NCI-H446 (cell line): ENCODE data around the gene MSL3B.

Source experiments
- DNase-seq, 2 experiments: peaks; one replicate each; lab custom pipeline; 2025; lab: John Stamatoyannopoulos, UW

MSL3B gene

GRCh38 chr2:233832869-233833311 lies 35.3 kb downstream of the MSL3B start:
- no peak for DNase-seq

DNA sequence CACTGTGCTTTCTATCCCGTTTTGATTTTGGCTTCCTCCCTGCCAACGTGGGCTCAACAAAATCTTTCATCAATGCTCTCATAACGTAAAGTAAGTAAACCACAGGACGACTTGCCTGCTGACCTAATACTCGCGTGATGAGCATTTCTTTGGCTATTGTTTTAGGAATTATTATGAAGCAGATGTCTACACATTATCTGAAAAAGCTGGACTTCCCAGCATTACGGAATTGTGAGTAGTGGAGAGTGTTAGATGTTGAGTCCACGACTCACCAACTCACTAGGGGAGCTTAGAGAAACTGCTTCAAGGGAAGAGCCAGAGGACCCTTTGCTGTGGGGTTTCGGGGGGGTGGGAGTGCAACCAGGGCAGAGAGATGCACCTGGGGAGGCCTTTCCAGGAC lies 35.8 kb downstream of the MSL3B start:
- no peak for DNase-seq

GRCh38 chr2:233831861-233832260 lies 36.3 kb downstream of the MSL3B start:
- DNase-seq, result no peak

GRCh38 chr2:233831011-233831721 lies 37.0 kb downstream of the MSL3B start:
- no peak for DNase-seq

GRCh38 chr2:233830111-233830802 lies 37.9 kb downstream of the MSL3B start:
- no peak for DNase-seq

GRCh38 chr2:233829193-233830110 lies 38.7 kb downstream of the MSL3B start:
- no peak for DNase-seq

GRCh38 chr2:233828546-233829192 lies 39.5 kb downstream of the MSL3B start:
- no peak for DNase-seq

DNA sequence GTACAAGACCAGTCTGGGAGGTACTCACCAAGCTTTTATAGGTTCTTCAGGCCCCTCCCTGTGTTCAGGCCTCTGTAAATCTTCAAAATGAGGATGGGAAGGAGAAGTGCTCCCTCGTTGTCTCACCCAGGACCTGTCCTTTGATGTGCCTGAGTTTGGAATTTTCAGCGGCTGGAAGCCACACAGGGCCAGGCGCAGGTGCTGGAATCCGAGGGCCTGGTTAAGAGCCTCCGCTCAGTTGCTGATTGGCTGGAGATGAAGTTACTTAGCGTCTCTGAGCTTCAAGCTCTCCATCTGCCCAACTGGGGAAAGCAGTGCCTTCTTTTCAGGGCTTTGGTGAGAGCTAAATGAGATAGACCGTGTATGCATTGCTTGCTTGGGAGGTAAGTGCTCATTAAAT lies 43.8 kb downstream of the MSL3B start:
- DNase-seq, result no peak

DNA sequence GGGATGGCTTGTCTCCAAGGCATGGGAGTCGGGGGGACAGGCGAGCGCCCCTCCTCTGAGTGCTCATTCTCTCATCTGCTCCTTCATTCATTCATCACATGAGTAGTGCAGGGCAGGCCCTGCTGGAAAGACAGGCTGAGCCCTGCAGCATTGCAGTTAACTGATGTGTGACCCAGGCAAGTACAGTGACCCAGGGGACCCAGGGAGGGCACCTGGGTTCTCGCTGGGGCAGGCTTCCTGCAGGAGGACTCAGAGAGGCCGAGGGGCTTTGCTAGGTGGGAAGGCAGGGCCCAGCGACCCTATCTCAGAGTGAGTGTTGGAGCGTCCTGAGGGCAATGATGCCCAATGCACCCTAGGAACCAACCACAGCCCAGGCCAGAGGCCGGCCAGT lies 44.5 kb downstream of the MSL3B start:
- DNase-seq, result no peak

DNA sequence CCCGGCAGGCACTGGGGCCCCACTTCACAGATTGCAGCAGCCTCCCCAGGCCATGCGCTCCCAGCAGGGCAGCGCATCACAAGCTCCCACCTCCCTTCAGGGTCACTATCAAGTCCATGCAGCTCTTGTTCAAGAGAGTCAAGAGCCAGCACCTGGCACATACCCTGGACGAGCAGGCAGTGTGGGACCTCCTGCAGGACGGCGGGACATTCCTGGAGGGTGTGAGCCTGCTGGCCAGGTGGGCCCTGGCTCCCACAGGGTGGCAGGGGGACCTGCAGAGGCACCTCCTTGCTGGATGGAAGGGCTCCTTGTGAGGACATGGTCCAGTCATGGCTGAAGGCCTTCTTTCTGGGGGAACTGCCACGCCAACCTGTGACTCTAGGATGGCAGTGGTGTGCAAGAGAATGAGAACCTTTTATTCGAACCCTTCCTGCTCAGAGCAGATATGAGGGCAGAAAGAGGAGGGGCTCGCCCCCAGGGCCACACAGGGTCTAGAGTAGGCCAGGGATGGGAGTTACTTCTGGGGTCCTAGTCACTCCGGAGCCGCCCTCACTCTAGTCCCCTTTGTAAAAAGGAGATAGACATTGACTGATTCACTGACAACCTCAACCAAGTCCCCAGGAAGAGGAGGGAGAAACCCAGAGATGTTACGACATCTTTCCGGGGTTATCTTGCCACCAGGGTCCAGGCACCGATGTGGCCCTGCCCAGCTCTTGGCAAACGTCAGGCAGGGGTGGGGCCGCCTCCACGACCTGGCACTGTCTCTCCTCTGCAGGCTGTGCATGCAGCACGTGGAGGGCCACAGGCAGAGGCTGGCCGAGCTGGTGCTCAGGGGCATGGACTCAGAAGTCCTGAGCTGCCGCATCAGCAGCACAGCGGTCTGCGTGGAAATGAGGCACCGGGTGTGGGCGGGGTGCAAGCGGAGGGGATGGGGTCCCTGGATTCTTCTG lies 45.1 kb downstream of the MSL3B start:
- no peak for DNase-seq

GRCh38 chr2:233822101-233822771 lies 46.0 kb downstream of the MSL3B start:
- DNase-seq, result no peak

- no peak for DNase-seq
These were observed 46.5 kb downstream of the MSL3B start for GRCh38 chr2:233821709-233822100.

GRCh38 chr2:233821196-233821595 lies 47.0 kb downstream of the MSL3B start:
- no peak for DNase-seq

GRCh38 chr2:233820774-233821105 lies 47.4 kb downstream of the MSL3B start:
- DNase-seq, result no peak

GRCh38 chr2:233819884-233820773 lies 48.1 kb downstream of the MSL3B start:
- no peak for DNase-seq

- no peak for DNase-seq
These were observed 49.3 kb downstream of the MSL3B start for GRCh38 chr2:233818639-233819621.

DNA sequence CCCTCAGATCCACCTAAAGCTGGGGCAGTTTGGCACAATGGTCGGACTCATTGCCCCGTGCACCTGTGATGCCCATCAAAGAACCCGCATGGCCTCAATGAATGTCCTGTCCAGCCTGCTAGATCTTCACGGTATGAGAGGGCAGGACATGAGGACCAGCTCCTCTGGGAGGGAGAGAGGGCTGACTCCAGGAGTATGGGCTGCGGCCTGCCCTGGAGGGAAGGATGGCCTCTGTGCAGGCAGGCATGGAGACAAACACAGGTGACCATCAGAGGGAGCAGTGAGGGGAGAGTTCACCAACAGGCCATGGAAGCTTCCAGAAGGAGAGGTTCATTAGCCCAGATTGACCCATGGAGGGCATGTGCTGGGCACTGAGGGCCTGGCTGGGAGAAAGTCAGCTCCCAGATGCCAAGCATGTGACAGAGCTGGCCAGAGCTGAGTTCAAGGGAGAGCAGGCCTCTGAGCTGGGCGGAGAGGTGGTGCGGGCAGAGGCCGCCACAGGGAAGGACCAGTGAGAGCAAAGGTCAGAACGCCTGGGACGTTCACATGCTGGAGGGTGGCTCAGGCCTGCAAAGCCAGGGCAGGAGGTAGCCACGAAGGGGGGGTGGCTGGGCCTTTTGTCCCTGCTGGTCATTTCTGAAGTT lies 50.1 kb downstream of the MSL3B start:
- no peak for DNase-seq
